ENCODE results near the gene IRF2.

Gene IRF2

DNA sequence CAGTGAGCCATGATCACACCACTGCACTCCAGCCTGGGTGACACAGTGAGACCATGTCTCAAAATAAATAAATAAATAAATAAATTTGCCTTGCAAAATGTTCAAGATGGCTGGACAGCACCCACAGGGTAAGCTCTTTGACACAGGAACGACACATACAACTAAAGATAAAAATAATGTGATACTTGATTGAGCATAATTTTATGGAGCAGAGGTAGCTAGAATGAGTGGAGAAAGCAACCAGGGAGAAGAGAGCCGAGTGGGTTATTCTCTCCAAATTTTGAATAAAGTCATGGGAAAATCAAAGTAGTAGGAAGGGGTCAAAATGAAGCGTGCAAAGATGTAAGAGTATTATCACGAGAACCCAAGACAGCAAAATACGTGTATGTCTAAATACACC, 121.5 kb downstream of the IRF2 start:
- H3K27ac ChIP-seq (ENCODE audit: low read length): no peak overlapping the region
- H3K79me2 ChIP-seq (ENCODE audit: low read length): no peaks in the 10 kb centered on the region
- DNase-seq: no peak
- no peaks in the 10 kb centered on the region for H3K27me3 ChIP-seq (replicated peaks; ENCODE audit: insufficient read depth, low read length)
- H2AFZ ChIP-seq (ENCODE audit: low read length): no peak overlapping the region
- no peak overlapping the region for H3K4me2 ChIP-seq (ENCODE audit: low read depth, low read length)
- H3K9me3 ChIP-seq (replicated peaks; ENCODE audit: insufficient read depth, low read length): no peaks in the 10 kb centered on the region
- no peak overlapping the region for H3K9ac ChIP-seq (ENCODE audit: low read length)
- peaks cover 24% of the 10 kb centered on the region for H3K4me1 ChIP-seq (ENCODE audit: low read length)
- H3K36me3 ChIP-seq (replicated peaks; ENCODE audit: insufficient read depth, low read length): no peaks in the 10 kb centered on the region
- H4K20me1 ChIP-seq (ENCODE audit: insufficient read depth, low read length): no peaks in the 10 kb centered on the region
- no peaks in the 10 kb centered on the region for H3K9me2 ChIP-seq (replicated peaks; ENCODE audit: insufficient read depth, low read length)
- TF ChIP-seq EZH2phosphoT487 (IDR thresholded peaks at IDR 0.05; ENCODE audit: low read length): no peak
- TF ChIP-seq, protein P1, sequence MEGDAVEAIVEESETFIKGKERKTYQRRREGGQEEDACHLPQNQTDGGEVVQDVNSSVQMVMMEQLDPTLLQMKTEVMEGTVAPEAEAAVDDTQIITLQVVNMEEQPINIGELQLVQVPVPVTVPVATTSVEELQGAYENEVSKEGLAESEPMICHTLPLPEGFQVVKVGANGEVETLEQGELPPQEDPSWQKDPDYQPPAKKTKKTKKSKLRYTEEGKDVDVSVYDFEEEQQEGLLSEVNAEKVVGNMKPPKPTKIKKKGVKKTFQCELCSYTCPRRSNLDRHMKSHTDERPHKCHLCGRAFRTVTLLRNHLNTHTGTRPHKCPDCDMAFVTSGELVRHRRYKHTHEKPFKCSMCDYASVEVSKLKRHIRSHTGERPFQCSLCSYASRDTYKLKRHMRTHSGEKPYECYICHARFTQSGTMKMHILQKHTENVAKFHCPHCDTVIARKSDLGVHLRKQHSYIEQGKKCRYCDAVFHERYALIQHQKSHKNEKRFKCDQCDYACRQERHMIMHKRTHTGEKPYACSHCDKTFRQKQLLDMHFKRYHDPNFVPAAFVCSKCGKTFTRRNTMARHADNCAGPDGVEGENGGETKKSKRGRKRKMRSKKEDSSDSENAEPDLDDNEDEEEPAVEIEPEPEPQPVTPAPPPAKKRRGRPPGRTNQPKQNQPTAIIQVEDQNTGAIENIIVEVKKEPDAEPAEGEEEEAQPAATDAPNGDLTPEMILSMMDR (IDR thresholded peaks at IDR 0.05; ENCODE audit: low read length): no peak
- no peak for TF ChIP-seq EZH2 (optimal IDR thresholded peaks at IDR 0.05; ENCODE audit: low read depth, low read length)
- H3K4me3 ChIP-seq (ENCODE audit: low read length): no peak overlapping the region
- peaks cover 20% of the 10 kb centered on the region for H3F3A ChIP-seq (ENCODE audit: insufficient read depth, low read length)

GRCh38 chr4:184351560-184352451, 122.5 kb downstream of the IRF2 start:
- H3K27me3 ChIP-seq (replicated peaks; ENCODE audit: insufficient read depth, low read length): no peaks in the 10 kb centered on the region
- TF ChIP-seq, protein P1 (IDR thresholded peaks at IDR 0.05; ENCODE audit: low read length): no peak
- no peak for TF ChIP-seq EZH2 (optimal IDR thresholded peaks at IDR 0.05; ENCODE audit: low read depth, low read length)
- no peak for TF ChIP-seq EZH2phosphoT487 (IDR thresholded peaks at IDR 0.05; ENCODE audit: low read length)
- no peaks in the 10 kb centered on the region for H4K20me1 ChIP-seq (ENCODE audit: insufficient read depth, low read length)
- no peaks in the 10 kb centered on the region for H3K9me3 ChIP-seq (replicated peaks; ENCODE audit: insufficient read depth, low read length)
- peak; percentile 4 for DNase-seq
- peaks cover 35% of the 10 kb centered on the region for H3K4me1 ChIP-seq (ENCODE audit: low read length)
- no peak overlapping the region for H3K4me3 ChIP-seq (ENCODE audit: low read length)
- H3K79me2 ChIP-seq (ENCODE audit: low read length): no peaks in the 10 kb centered on the region
- H3K9ac ChIP-seq (ENCODE audit: low read length): no peak overlapping the region
- H3K36me3 ChIP-seq (replicated peaks; ENCODE audit: insufficient read depth, low read length): no peaks in the 10 kb centered on the region
- H2AFZ ChIP-seq (ENCODE audit: low read length): no peak overlapping the region
- H3K4me2 ChIP-seq (ENCODE audit: low read depth, low read length): no peak overlapping the region
- no peak overlapping the region for H3K27ac ChIP-seq (ENCODE audit: low read length)
- peaks cover 30% of the 10 kb centered on the region for H3F3A ChIP-seq (ENCODE audit: insufficient read depth, low read length)
- no peaks in the 10 kb centered on the region for H3K9me2 ChIP-seq (replicated peaks; ENCODE audit: insufficient read depth, low read length)

GRCh38 chr4:184350964-184351363, 123.4 kb downstream of the IRF2 start:
- TF ChIP-seq EZH2 (optimal IDR thresholded peaks at IDR 0.05; ENCODE audit: low read depth, low read length) (no peak), EZH2phosphoT487 (IDR thresholded peaks at IDR 0.05; ENCODE audit: low read length) (no peak)
- TF ChIP-seq, protein P1 (IDR thresholded peaks at IDR 0.05; ENCODE audit: low read length): no peak
- no peak overlapping the region for H3K27ac ChIP-seq (ENCODE audit: low read length)
- H3K4me3 ChIP-seq (ENCODE audit: low read length): no peak overlapping the region
- H3K4me1 ChIP-seq (ENCODE audit: low read length): peaks cover 40% of the 10 kb centered on the region
- H3K9ac ChIP-seq (ENCODE audit: low read length): no peak overlapping the region
- H3K27me3 ChIP-seq (replicated peaks; ENCODE audit: insufficient read depth, low read length): no peaks in the 10 kb centered on the region
- H3K9me3 ChIP-seq (replicated peaks; ENCODE audit: insufficient read depth, low read length): no peaks in the 10 kb centered on the region
- H3K79me2 ChIP-seq (ENCODE audit: low read length): no peaks in the 10 kb centered on the region
- no peaks in the 10 kb centered on the region for H4K20me1 ChIP-seq (ENCODE audit: insufficient read depth, low read length)
- H3K4me2 ChIP-seq (ENCODE audit: low read depth, low read length): no peak overlapping the region
- H3K9me2 ChIP-seq (replicated peaks; ENCODE audit: insufficient read depth, low read length): no peaks in the 10 kb centered on the region
- H2AFZ ChIP-seq (ENCODE audit: low read length): no peak overlapping the region
- no peaks in the 10 kb centered on the region for H3K36me3 ChIP-seq (replicated peaks; ENCODE audit: insufficient read depth, low read length)
- H3F3A ChIP-seq (ENCODE audit: insufficient read depth, low read length): peaks cover 36% of the 10 kb centered on the region
- no peak for DNase-seq
